GM12878 (cell line): ENCODE data around the gene GABBR2.

Source experiments
- ASH2L ChIP-seq: fragments of 300-600, 200-600 bp; sonication (generic); IDR thresholded peaks from 2 replicates; pipeline ENCODE4 v1.6.1; 2017; ENCODE audit warnings: low read depth, mild to moderate bottlenecking, borderline replicate concordance
- CHD2 ChIP-seq: IDR thresholded peaks from 2 replicates; pipeline ENCODE4 v1.6.1; 2011; ENCODE audit warnings: low read depth, low read length, improper control_type of control experiment, borderline replicate concordance
- PAX8 ChIP-seq: fragments of 450-650 bp; IDR thresholded peaks from 2 replicates; pipeline ENCODE4 v1.6.1; 2017; ENCODE audit warnings: mild to moderate bottlenecking, moderate library complexity
- SIN3A ChIP-seq: IDR thresholded peaks from 2 replicates; pipeline ENCODE4 v1.6.1; 2012; ENCODE audit warnings: low read depth, low read length, improper control_type of control experiment
- SRF ChIP-seq, 2 experiments: IDR thresholded peaks; 2 replicates each; pipeline ENCODE4 v1.6.1; 2011; ENCODE audit warnings: low read depth in 2 of 2, low read length in 2 of 2, mild to moderate bottlenecking in 1 of 2, moderate library complexity in 1 of 2
- TF ChIP-seq, protein P1 (sequence below), 3 experiments: IDR thresholded peaks in 2 of 3; conservative IDR thresholded peaks in 1 of 3; 2 replicates each; pipeline ENCODE4 v1.5.1; 2011; ENCODE audit warnings: low read depth in 3 of 3, low read length in 3 of 3, mild to moderate bottlenecking in 3 of 3, control low read depth in 2 of 3, moderate library complexity in 2 of 3, inconsistent platforms in 1 of 3, mixed read lengths in 1 of 3; ENCODE audit not compliant: control insufficient read depth in 2 of 3, insufficient read depth in 1 of 3; ENCODE audit errors: extremely low read depth in 1 of 3
- TF ChIP-seq, protein P2 (sequence below): fragments of 450-650 bp; IDR thresholded peaks from 2 replicates; pipeline ENCODE4 v1.6.1; 2017; ENCODE audit warnings: mild to moderate bottlenecking, moderate library complexity

GRCh38 chr9:98316445-98317133, 392.1 kb downstream of the GABBR2 start:
- TF ChIP-seq PAX8 (no peak), ASH2L (no peak), SIN3A (no peak), SRF (IDR thresholded peaks at IDR 0.05; ENCODE audit: low read depth in 2 of 2, low read length in 2 of 2) (no peak), CHD2 (no peak)
- TF ChIP-seq, protein P1, sequence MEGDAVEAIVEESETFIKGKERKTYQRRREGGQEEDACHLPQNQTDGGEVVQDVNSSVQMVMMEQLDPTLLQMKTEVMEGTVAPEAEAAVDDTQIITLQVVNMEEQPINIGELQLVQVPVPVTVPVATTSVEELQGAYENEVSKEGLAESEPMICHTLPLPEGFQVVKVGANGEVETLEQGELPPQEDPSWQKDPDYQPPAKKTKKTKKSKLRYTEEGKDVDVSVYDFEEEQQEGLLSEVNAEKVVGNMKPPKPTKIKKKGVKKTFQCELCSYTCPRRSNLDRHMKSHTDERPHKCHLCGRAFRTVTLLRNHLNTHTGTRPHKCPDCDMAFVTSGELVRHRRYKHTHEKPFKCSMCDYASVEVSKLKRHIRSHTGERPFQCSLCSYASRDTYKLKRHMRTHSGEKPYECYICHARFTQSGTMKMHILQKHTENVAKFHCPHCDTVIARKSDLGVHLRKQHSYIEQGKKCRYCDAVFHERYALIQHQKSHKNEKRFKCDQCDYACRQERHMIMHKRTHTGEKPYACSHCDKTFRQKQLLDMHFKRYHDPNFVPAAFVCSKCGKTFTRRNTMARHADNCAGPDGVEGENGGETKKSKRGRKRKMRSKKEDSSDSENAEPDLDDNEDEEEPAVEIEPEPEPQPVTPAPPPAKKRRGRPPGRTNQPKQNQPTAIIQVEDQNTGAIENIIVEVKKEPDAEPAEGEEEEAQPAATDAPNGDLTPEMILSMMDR (IDR thresholded peaks at IDR 0.05 in 2 of 3, conservative IDR thresholded peaks at IDR 0.05 in 1 of 3; ENCODE audit: control insufficient read depth in 2 of 3, extremely low read depth in 1 of 3, insufficient read depth in 1 of 3, low read depth in 3 of 3, low read length in 3 of 3), result no peak
- TF ChIP-seq, protein P2, sequence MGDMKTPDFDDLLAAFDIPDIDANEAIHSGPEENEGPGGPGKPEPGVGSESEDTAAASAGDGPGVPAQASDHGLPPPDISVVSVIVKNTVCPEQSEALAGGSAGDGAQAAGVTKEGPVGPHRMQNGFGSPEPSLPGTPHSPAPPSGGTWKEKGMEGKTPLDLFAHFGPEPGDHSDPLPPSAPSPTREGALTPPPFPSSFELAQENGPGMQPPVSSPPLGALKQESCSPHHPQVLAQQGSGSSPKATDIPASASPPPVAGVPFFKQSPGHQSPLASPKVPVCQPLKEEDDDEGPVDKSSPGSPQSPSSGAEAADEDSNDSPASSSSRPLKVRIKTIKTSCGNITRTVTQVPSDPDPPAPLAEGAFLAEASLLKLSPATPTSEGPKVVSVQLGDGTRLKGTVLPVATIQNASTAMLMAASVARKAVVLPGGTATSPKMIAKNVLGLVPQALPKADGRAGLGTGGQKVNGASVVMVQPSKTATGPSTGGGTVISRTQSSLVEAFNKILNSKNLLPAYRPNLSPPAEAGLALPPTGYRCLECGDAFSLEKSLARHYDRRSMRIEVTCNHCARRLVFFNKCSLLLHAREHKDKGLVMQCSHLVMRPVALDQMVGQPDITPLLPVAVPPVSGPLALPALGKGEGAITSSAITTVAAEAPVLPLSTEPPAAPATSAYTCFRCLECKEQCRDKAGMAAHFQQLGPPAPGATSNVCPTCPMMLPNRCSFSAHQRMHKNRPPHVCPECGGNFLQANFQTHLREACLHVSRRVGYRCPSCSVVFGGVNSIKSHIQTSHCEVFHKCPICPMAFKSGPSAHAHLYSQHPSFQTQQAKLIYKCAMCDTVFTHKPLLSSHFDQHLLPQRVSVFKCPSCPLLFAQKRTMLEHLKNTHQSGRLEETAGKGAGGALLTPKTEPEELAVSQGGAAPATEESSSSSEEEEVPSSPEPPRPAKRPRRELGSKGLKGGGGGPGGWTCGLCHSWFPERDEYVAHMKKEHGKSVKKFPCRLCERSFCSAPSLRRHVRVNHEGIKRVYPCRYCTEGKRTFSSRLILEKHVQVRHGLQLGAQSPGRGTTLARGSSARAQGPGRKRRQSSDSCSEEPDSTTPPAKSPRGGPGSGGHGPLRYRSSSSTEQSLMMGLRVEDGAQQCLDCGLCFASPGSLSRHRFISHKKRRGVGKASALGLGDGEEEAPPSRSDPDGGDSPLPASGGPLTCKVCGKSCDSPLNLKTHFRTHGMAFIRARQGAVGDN, result no peak
